Testis (tissue), 2 donors: Measurements from ENCODE around the gene EVI5.
"Not testable (repeated sequence)": the region's sequence is repeated elsewhere in the genome, so short reads cannot be mapped to it uniquely, and the experiment has no call there.

Experiments
- POLR2A ChIP-seq: fragments of 450-650 bp; IDR thresholded peaks from one replicate; pipeline ENCODE4 v1.6.1; 2017; ENCODE audit warnings: antibody characterized with exemption, mild to moderate bottlenecking, moderate library complexity
- TF ChIP-seq, protein P1 (sequence below), 3 experiments: fragments of 450-650 bp in 2 of 3; fragments of 200-600 bp in 1 of 3; sonication (generic) in 1 of 3; IDR thresholded peaks; one replicate each; pipeline ENCODE4 v1.5.1; 2016 to 2019; ENCODE audit warnings: antibody characterized with exemption in 3 of 3, mild to moderate bottlenecking in 2 of 3, moderate library complexity in 1 of 3

DNA sequence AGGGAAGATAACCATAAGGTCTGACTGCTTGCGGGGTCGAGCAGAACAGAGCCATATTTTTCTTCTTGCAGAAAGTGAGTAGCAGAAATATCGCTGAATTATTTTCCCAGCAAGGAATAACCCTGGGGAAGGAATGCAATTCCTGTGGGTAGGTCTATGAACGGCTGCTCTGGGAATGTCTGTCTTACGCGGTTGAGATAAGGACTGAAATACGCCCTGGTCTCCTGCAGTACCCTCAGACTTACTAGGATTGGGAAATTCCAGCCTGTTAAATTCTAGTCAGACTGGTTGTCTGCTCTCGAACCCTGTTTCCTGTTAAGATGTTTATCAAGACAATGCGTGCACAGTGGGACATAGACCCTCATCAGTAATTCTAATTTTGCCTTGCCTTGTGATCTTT is 61.2 kb downstream of the EVI5 start:
- TF ChIP-seq, protein P1, sequence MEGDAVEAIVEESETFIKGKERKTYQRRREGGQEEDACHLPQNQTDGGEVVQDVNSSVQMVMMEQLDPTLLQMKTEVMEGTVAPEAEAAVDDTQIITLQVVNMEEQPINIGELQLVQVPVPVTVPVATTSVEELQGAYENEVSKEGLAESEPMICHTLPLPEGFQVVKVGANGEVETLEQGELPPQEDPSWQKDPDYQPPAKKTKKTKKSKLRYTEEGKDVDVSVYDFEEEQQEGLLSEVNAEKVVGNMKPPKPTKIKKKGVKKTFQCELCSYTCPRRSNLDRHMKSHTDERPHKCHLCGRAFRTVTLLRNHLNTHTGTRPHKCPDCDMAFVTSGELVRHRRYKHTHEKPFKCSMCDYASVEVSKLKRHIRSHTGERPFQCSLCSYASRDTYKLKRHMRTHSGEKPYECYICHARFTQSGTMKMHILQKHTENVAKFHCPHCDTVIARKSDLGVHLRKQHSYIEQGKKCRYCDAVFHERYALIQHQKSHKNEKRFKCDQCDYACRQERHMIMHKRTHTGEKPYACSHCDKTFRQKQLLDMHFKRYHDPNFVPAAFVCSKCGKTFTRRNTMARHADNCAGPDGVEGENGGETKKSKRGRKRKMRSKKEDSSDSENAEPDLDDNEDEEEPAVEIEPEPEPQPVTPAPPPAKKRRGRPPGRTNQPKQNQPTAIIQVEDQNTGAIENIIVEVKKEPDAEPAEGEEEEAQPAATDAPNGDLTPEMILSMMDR (IDR thresholded peaks at IDR 0.05) = not testable (repeated sequence)
- TF ChIP-seq POLR2A = not testable (repeated sequence)
